Testis (tissue), 2 donors: ENCODE results near the gene ALOX15.

ENCODE experiments used
- CTCF ChIP-seq, 3 experiments: fragments of 450-650 bp in 2 of 3; fragments of 200-600 bp in 1 of 3; sonication (generic) in 1 of 3; IDR thresholded peaks; one replicate each; pipeline ENCODE4 v1.5.1; 2016 to 2019; ENCODE audit warnings: antibody characterized with exemption in 3 of 3, mild to moderate bottlenecking in 2 of 3, moderate library complexity in 1 of 3
- POLR2A ChIP-seq: fragments of 450-650 bp; IDR thresholded peaks from one replicate; pipeline ENCODE4 v1.6.1; 2017; ENCODE audit warnings: antibody characterized with exemption, mild to moderate bottlenecking, moderate library complexity

DNA sequence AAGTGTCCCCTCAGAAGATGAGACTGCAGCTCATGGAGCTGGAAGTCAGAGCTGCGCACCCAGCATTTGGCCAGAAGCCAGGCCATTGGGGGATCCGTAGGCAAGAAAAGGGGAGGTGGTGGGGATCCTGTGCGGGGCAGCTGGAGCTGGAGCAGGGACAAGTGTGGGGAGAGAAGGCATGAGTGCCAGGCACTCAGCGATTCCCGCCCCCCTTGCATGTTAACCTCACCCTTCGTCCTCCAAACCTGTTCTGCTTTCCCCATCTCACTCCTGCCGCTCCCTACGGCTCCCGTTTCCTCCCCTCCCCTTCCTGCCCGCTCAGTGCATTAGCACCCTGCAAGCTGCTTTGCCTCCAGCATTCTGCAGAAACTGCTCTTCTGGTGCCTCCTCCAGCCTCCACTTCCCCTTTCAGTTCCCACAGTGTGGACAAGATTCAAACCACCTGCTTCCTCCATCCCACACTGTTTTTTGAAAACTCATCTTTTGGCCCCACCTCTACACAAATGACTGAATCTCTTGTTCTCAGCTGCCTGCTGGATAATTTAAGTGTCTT, 5.6 kb downstream of the ALOX15 start:
- no peak for TF ChIP-seq POLR2A
- TF ChIP-seq CTCF (IDR thresholded peaks at IDR 0.05) = no peak
